ENCODE data around the gene CD22. TPM values are rescaled to one million over a fixed set of nuclear protein-coding genes. Genes with fewer than 3 reads are reported as not detected.
"Not testable (repeated sequence)": the region's sequence is repeated elsewhere in the genome, so short reads cannot be mapped to it uniquely, and the experiment has no call there.

Gene CD22
- total RNA-seq, 2 experiments from 2014 or later, result 0.41 TPM; not detected in 1

DNA sequence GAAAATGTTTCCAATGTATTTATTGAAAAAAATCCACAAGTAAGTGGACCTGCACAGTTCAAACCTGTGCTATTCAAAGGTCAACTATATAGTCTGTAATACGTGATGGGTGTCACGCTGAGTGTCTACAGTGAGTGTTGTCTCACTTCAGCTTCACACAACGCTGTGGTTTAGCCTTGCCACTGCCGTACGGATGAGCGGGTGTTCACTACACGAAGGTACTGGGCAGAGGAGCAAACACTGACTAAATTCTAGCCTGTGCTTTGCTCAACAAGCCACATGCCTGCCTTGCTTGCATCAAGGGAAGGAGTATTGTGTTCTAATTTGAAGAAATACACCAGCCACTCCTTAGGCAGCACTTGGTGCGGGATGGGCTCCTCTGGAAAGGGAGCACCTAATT is 25.9 kb downstream of the CD22 start:
- H3K4me3 Mint-ChIP-seq, result no peak overlapping the region
- DNase-seq (peak; percentile 68), ATAC-seq (peak; percentile 61)
- H3K27ac Mint-ChIP-seq, result no peak overlapping the region
- no peaks in the 10 kb centered on the region for H3K9me3 Mint-ChIP-seq (ENCODE audit: low read depth)
- no peaks in the 10 kb centered on the region for H3K36me3 Mint-ChIP-seq
- H3K4me1 Mint-ChIP-seq, result peaks cover 24% of the 10 kb centered on the region
- H3K27me3 Mint-ChIP-seq, result peaks cover 24% of the 10 kb centered on the region
- CTCF ChIA-PET, result interaction anchor here (0.8 to 3.8 kb wide), 4 partner anchors 108 to 140 kb away, joined by 3 to 76 read pairs (median 40); no protein-coding TSS in a partner anchor

GRCh38 chr19:35355791-35356460 is 26.9 kb downstream of the CD22 start:
- no peak overlapping the region for H3K27ac Mint-ChIP-seq
- H3K4me3 Mint-ChIP-seq, result no peak overlapping the region
- CTCF ChIA-PET, result interaction anchor here (0.6 to 3.8 kb wide), 7 partner anchors 8 to 1154 kb away, joined by 3 to 28 read pairs (median 6); partner anchors contain the start of gene FFAR1
- DNase-seq (no peak), ATAC-seq (no peak)
- H3K9me3 Mint-ChIP-seq (ENCODE audit: low read depth), result no peaks in the 10 kb centered on the region
- H3K27me3 Mint-ChIP-seq, result peaks cover 27% of the 10 kb centered on the region
- H3K4me1 Mint-ChIP-seq, result peaks cover 24% of the 10 kb centered on the region
- no peaks in the 10 kb centered on the region for H3K36me3 Mint-ChIP-seq

DNA sequence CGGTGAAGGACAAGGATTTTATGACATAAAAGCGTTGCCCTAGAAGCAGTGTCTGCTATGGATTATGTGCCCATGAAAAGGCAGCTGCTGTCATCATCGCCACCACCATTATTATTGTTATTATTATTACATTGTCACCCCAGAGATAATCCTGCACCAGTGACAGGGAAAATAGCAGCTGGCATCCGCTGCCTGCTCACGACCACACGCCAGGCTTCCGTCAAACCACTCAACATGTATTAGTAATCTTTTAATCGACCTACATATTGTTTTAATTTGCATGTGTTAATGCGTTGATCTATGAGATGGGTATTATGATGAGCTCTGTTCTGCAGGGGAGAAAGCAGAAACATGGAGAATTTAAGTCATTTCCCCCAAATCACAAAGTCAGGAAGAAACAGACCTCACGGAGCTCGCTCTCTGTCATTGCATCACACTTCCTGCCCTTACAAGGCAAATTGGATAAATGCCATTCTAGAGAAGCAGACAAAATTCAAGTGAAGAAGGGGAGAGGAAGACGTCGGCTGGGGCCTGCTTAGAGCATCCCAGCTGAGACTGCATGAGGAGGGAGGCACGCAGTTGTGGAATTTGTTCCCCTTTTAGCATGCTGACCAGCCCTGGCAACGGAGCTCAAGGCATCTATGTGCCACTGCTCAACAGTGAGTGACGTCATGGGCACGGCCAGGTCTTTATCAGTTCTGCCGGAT is 29.0 kb downstream of the CD22 start, which contains the start of gene FFAR3:
TSS of gene FFAR3 (plus strand) at position 594 of the 707 bp plus-strand sequence. CDS start 431 bp downstream, outside the sequence.
- no peak within 1 kb of the TSS for H3K4me3 Mint-ChIP-seq
- no peak within 1 kb of the TSS for H3K27ac Mint-ChIP-seq
- CTCF ChIA-PET, result interaction anchor here (0.7 to 2.9 kb wide), 4 partner anchors 109 to 153 kb away, joined by 3 to 15 read pairs (median 7); no protein-coding TSS in a partner anchor
- no peaks in the 10 kb centered on the region for H3K36me3 Mint-ChIP-seq
- peaks cover 35% of the 10 kb centered on the region for H3K27me3 Mint-ChIP-seq
- peak; percentile 22 for DNase-seq
- no peak for ATAC-seq
- H3K9me3 Mint-ChIP-seq (ENCODE audit: low read depth), result no peaks in the 10 kb centered on the region
- H3K4me1 Mint-ChIP-seq, result peaks cover 19% of the 10 kb centered on the region

- CTCF ChIA-PET, result interaction anchor here (1.2 to 2.9 kb wide), 2 partner anchors 108 to 152 kb away, joined by 3 to 15 read pairs; no protein-coding TSS in a partner anchor
- not testable (repeated sequence) for H3K4me3 Mint-ChIP-seq; H3K27ac Mint-ChIP-seq; H3K36me3 Mint-ChIP-seq; ATAC-seq; H3K9me3 Mint-ChIP-seq (ENCODE audit: low read depth); DNase-seq
- Mint-ChIP-seq H3K4me1 (peaks cover 18% of the 10 kb centered on the region), H3K27me3 (peaks cover 32% of the 10 kb centered on the region)
These were observed 29.8 kb downstream of the CD22 start for GRCh38 chr19:35358834-35359233.

DNA sequence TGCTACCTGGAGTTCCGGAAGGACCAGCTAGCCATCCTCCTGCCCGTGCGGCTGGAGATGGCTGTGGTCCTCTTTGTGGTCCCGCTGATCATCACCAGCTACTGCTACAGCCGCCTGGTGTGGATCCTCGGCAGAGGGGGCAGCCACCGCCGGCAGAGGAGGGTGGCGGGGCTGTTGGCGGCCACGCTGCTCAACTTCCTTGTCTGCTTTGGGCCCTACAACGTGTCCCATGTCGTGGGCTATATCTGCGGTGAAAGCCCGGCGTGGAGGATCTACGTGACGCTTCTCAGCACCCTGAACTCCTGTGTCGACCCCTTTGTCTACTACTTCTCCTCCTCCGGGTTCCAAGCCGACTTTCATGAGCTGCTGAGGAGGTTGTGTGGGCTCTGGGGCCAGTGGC is 30.4 kb downstream of the CD22 start:
- H3K36me3 Mint-ChIP-seq; ATAC-seq; H3K4me3 Mint-ChIP-seq; CTCF ChIA-PET; H3K27ac Mint-ChIP-seq; H3K9me3 Mint-ChIP-seq (ENCODE audit: low read depth): not testable (repeated sequence)
- Mint-ChIP-seq H3K4me1 (peaks cover 18% of the 10 kb centered on the region), H3K27me3 (peaks cover 32% of the 10 kb centered on the region)
- peak; percentile 28 for DNase-seq

GRCh38 chr19:35360081-35360480 is 31.1 kb downstream of the CD22 start:
- CTCF ChIA-PET; H3K27ac Mint-ChIP-seq; H3K9me3 Mint-ChIP-seq (ENCODE audit: low read depth); ATAC-seq; H3K36me3 Mint-ChIP-seq; H3K4me3 Mint-ChIP-seq: not testable (repeated sequence)
- peak; percentile 14 for DNase-seq
- Mint-ChIP-seq H3K4me1 (peaks cover 14% of the 10 kb centered on the region), H3K27me3 (peaks cover 32% of the 10 kb centered on the region)

DNA sequence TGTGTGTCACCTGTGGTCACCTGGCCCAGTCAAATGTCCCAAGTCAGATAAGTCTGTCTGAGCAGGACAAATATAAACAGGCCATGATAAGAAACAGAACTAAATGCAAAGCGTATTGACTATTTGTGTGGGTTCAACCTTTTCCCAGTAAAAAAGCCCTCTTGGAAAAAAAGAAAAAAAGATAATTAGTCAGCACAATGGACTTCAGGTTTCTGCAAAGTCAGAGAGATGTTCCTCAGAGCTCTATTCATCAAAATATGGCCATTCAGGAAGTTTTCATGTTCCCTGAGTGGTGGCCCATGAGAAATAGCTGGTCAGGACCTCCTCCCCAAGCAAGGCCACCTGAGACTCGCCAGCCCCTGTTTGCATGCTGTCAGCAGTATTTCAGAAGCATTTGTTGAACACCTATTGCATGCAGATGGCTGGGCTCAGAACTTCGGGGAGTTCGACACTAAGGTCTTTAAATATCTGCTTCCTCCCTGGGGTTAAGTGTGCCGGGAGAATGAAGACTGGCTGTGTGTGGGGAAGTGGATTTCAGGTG is 32.0 kb downstream of the CD22 start:
- CTCF ChIA-PET, result interaction anchor here (1.1 to 1.9 kb wide), 3 partner anchors 8 to 134 kb away, joined by 3 to 4 read pairs (median 3); no protein-coding TSS in a partner anchor
- peaks cover 9% of the 10 kb centered on the region for H3K4me1 Mint-ChIP-seq

GRCh38 chr19:35362261-35363000 is 33.4 kb downstream of the CD22 start:
- Mint-ChIP-seq H3K27me3 (peaks cover 33% of the 10 kb centered on the region), H3K4me3 (no peak overlapping the region), H3K4me1 (peaks cover 5% of the 10 kb centered on the region), H3K9me3 (ENCODE audit: low read depth) (no peaks in the 10 kb centered on the region), H3K27ac (no peak overlapping the region), H3K36me3 (no peaks in the 10 kb centered on the region)
- CTCF ChIA-PET, result interaction anchor here (1.9 kb wide), 1 partner anchor 133 kb away, joined by 4 read pairs; no protein-coding TSS in a partner anchor
- peak; percentile 29 for DNase-seq
- ATAC-seq, result no peak

More for the DNA sequence above, 32.0 kb downstream of the CD22 start:
- no peak overlapping the region for H3K4me3 Mint-ChIP-seq
- ATAC-seq (no peak), DNase-seq (peak; percentile 23)
- H3K27me3 Mint-ChIP-seq, result peaks cover 31% of the 10 kb centered on the region
- no peak overlapping the region for H3K27ac Mint-ChIP-seq
- no peaks in the 10 kb centered on the region for H3K9me3 Mint-ChIP-seq (ENCODE audit: low read depth)
- no peaks in the 10 kb centered on the region for H3K36me3 Mint-ChIP-seq

DNA sequence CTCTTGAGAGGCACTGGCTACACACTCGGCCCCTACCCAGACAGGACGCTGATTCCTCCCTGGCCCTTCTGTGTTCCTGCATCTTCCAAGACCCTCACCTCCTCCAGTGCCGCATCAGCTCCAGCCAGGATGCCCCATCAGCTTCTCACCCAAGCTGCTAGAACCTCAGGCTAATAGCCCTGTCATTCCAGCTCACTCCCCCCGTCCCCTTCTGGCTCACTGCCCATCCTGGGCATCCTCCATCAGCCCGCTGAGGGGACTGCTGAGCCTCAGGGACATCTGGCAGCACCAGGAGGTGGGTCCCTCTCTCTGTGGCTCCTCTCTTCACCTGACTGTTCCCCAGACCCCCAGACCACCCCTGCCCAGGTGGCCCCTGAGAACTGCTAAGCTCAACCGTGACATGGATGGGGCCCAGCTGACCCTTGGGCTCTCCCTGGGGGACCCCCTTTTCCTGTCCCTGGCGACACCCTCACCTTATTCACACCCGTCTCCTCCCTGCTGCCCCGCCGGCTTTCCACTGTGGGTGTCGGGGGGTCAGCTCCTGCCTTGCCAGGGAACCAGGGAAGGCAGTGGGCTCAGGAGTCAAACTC is 34.1 kb downstream of the CD22 start:
- peaks cover 3% of the 10 kb centered on the region for H3K4me1 Mint-ChIP-seq
- no peak overlapping the region for H3K4me3 Mint-ChIP-seq
- no peaks in the 10 kb centered on the region for H3K36me3 Mint-ChIP-seq
- H3K9me3 Mint-ChIP-seq (ENCODE audit: low read depth), result no peaks in the 10 kb centered on the region
- CTCF ChIA-PET, result no interaction called here
- DNase-seq (peak; percentile 36), ATAC-seq (no peak)
- H3K27me3 Mint-ChIP-seq, result peaks cover 37% of the 10 kb centered on the region
- no peak overlapping the region for H3K27ac Mint-ChIP-seq

- H3K36me3 Mint-ChIP-seq, result no peaks in the 10 kb centered on the region
- CTCF ChIA-PET, result interaction anchor here (1.4 kb wide), 1 partner anchor 11 kb away, joined by 4 read pairs; no protein-coding TSS in a partner anchor
- no peaks in the 10 kb centered on the region for H3K4me1 Mint-ChIP-seq
- H3K4me3 Mint-ChIP-seq, result no peak overlapping the region
- peaks cover 43% of the 10 kb centered on the region for H3K27me3 Mint-ChIP-seq
- ATAC-seq, result no peak
- H3K9me3 Mint-ChIP-seq (ENCODE audit: low read depth), result no peaks in the 10 kb centered on the region
- DNase-seq, result peak; percentile 34
- no peak overlapping the region for H3K27ac Mint-ChIP-seq
These were observed 34.9 kb downstream of the CD22 start for GRCh38 chr19:35363711-35364425.

GRCh38 chr19:35365303-35365702 is 36.3 kb downstream of the CD22 start:
- CTCF ChIA-PET, result interaction anchor here (1.4 kb wide), 1 partner anchor 13 kb away, joined by 4 read pairs; no protein-coding TSS in a partner anchor
- no peaks in the 10 kb centered on the region for H3K9me3 Mint-ChIP-seq (ENCODE audit: low read depth)
- no peaks in the 10 kb centered on the region for H3K36me3 Mint-ChIP-seq
- DNase-seq, result peak; percentile 18
- peaks cover 51% of the 10 kb centered on the region for H3K27me3 Mint-ChIP-seq
- H3K27ac Mint-ChIP-seq, result no peak overlapping the region
- no peak overlapping the region for H3K4me3 Mint-ChIP-seq
- H3K4me1 Mint-ChIP-seq, result no peaks in the 10 kb centered on the region
- ATAC-seq, result no peak

DNA sequence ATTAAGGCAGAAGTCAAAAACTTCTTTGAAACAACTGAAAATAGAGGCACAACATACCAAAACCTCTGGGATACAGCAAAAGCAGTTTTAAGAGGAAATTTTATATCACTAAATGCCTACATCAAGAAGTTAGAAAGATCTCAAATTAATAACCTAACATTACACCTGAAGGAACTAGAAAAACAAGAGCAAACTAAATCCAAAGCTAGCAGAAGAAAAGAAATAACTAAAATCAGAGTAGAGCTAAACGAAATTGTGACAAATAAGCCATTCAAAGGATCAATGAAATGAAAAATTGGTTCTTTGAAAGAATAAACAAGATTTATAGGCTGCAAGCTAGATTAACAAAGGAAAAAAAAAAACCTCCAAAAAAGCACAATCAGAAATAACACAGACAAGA is 39.4 kb downstream of the CD22 start:
- H3K9me3 Mint-ChIP-seq (ENCODE audit: low read depth), result no peaks in the 10 kb centered on the region
- no peak for ATAC-seq
- H3K4me3 Mint-ChIP-seq, result no peak overlapping the region
- DNase-seq, result no peak
- no peaks in the 10 kb centered on the region for H3K36me3 Mint-ChIP-seq
- H3K27ac Mint-ChIP-seq, result no peak overlapping the region
- CTCF ChIA-PET, result no interaction called here
- H3K27me3 Mint-ChIP-seq, result peaks cover 40% of the 10 kb centered on the region
- no peaks in the 10 kb centered on the region for H3K4me1 Mint-ChIP-seq
